Stimulated activated naive B cell treated with anti-CD40 and anti-IgM and Interleukin-4, amounts not matched to agents 10 μg/mL and 1 μg/mL and 100 μg/mL, for 72 hours (primary cell): ENCODE data around the gene DOCK4.

Experiments
- ATAC-seq, 2 donors: fragments of 150-1000 bp; cut with Tn5 transposase; replicated peaks; 2 replicates each; pipeline ENCODE4 v1.10.0; 2021; ENCODE audit warnings: moderate library complexity in 1 of 2
- DNase-seq: peaks from one replicate; pipeline ENCODE4 v3.0.0; 2021
- H3K27ac Mint-ChIP-seq: one replicate; pipeline ENCODE4 v1.8.0; 2022; ENCODE audit warnings: mild to moderate bottlenecking, mixed read lengths
- H3K27me3 Mint-ChIP-seq, 2 donors: one replicate each; pipeline ENCODE4 v1.8.0; 2022; ENCODE audit warnings: mixed read lengths in 2 of 2
- H3K36me3 Mint-ChIP-seq, 2 donors: one replicate each; pipeline ENCODE4 v1.8.0; 2022; ENCODE audit warnings: mixed read lengths in 2 of 2, mild to moderate bottlenecking in 1 of 2
- H3K4me1 Mint-ChIP-seq, 2 donors: one replicate each; pipeline ENCODE4 v1.8.0; 2022; ENCODE audit warnings: mixed read lengths in 2 of 2, mild to moderate bottlenecking in 1 of 2
- H3K4me3 Mint-ChIP-seq, 2 donors: one replicate each; pipeline ENCODE4 v1.8.0; 2022; ENCODE audit warnings: mild to moderate bottlenecking in 2 of 2, mixed read lengths in 2 of 2, moderate library complexity in 1 of 2
- H3K9me3 Mint-ChIP-seq, 2 donors: one replicate each; pipeline ENCODE4 v1.8.0; 2022; ENCODE audit warnings: mixed read lengths in 2 of 2, mild to moderate bottlenecking in 1 of 2

The DOCK4 gene

DNA sequence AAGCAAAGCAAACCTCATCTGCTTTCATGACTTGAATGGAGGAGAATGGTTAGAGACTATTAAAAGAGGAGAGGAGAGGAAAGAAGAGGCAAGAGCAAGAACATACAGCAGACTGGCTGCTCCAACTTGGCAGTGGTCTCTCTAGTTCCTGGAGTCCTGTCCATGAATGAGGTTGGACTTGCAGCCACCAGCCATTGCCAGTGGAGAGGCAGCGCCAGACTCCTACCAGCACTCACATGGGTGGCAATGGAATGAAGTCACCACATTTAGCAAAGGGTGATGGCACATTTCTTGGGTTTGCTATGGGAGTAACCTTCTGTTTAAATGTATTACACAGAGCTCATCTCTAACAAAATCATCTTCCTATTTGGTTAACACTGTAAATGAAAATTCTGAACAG lies 386.1 kb downstream of the DOCK4 start:
- no peak for ATAC-seq
- Mint-ChIP-seq H3K4me1 (no peaks in the 10 kb centered on the region), H3K27ac (no peak overlapping the region), H3K27me3 (no peaks in the 10 kb centered on the region), H3K9me3 (no peaks in the 10 kb centered on the region), H3K4me3 (no peak overlapping the region), H3K36me3 (no peaks in the 10 kb centered on the region)
- no peak for DNase-seq

DNA sequence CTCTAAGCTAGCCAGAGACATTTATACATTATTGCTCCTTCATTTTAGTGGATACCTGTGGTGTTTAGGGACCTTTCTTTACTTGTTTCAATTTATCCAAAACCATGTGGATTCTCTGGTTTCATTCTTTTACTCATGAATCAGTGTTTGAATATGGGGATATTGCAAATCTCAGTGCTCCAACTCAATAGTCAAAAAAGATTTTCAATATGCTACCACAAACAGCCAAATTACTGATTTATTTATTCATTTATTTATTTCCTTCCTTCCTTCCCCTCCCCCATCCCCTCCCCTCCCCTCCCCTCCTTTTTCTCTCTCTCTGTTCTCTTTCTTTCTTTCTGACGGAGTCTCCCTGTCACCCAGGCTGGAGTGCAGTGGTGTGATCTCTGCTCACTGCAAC lies 390.8 kb downstream of the DOCK4 start:
- no peaks in the 10 kb centered on the region for H3K27me3 Mint-ChIP-seq
- H3K27ac Mint-ChIP-seq = no peak overlapping the region

DNA sequence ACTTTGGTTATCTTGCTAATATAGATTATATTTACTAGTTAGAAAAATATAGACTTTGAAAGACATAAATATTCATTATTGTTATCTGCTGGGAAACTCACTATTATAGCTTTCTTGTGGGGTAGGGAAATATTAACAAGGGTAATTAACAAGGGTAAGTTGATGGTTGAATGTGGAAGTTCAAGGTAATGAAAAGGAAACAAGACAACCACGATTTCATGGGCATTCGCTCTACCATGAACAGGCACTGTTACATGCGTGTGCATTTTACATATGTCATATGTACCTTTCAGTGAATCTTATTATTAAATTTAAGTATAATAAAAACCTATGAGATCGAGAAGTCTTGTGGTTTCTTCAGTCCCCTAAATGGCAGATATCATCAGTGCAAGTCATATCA lies 392.9 kb downstream of the DOCK4 start:
- no peaks in the 10 kb centered on the region for H3K4me1 Mint-ChIP-seq
- no peak for ATAC-seq
- no peak overlapping the region for H3K27ac Mint-ChIP-seq

More for the DNA sequence above, 390.8 kb downstream of the DOCK4 start:
- no peaks in the 10 kb centered on the region for H3K36me3 Mint-ChIP-seq
- ATAC-seq (no peak), DNase-seq (no peak)
- H3K4me3 Mint-ChIP-seq = no peak overlapping the region
- H3K4me1 Mint-ChIP-seq = no peaks in the 10 kb centered on the region
- H3K9me3 Mint-ChIP-seq = no peaks in the 10 kb centered on the region

DNA sequence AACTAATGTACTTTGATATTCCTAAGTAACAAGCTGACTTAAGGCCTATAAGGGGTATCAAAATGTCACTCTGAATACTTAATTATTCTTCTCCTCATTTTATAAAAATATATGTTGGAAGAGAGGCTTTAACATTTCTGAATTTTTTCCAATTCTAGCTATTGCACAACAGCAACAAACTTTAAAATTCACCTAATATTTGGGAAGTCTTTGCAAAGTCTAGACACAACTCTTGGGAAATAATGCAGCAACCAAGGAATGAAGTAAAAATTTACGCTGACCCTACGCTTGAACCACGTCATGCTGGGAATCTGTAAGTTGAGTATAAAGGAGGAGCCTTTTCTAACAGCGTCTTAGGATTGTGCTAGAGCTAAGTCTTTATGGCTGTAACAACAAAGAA lies 400.0 kb downstream of the DOCK4 start:
- H3K27ac Mint-ChIP-seq = no peak overlapping the region
- DNase-seq (no peak), ATAC-seq (no peak)
- H3K4me1 Mint-ChIP-seq = no peaks in the 10 kb centered on the region
- H3K36me3 Mint-ChIP-seq = peaks cover 0 to 1% of the 10 kb centered on the region in 2 donors
- H3K9me3 Mint-ChIP-seq = peaks cover 4 to 10% of the 10 kb centered on the region in 2 donors
- no peaks in the 10 kb centered on the region for H3K27me3 Mint-ChIP-seq
- no peak overlapping the region for H3K4me3 Mint-ChIP-seq

More for the DNA sequence above, 392.9 kb downstream of the DOCK4 start:
- Mint-ChIP-seq H3K4me3 (no peak overlapping the region), H3K36me3 (no peaks in the 10 kb centered on the region), H3K9me3 (no peaks in the 10 kb centered on the region), H3K27me3 (no peaks in the 10 kb centered on the region)
- DNase-seq = no peak

DNA sequence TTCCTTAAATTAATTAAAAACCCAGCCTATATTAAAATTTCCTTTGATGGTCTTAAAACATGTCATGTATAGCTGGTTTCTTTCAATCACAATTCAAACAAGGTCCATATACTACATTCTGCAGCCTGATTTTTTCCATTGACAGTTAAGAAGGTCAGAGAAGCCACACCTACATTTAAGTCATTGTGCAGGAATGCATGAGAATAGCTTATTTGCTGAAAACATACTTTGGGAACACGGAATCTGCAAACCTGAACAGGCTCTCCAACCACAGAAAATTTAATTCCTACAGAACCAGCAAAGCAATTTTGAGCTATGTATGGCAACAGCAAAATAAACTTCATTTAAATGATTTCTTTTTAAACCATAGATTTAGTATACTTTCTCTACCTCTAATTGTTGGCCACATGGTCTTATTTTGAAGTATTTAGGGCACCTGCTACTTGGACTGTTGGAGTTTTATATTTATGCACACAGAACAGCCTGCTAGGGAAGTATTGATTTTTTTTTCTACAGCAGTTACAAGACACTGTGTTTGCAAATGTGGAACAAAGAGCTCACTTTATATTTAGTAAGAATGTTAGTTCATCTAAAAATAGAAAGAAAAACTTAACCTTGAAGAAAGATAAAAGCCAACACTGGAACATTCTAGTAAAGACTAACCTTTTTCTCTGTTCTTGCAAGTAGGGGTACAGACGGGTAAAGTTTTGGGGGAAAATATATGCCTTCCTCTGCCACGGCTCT lies 403.0 kb downstream of the DOCK4 start:
- no peak overlapping the region for H3K27ac Mint-ChIP-seq
- H3K36me3 Mint-ChIP-seq = peaks cover 0 to 4% of the 10 kb centered on the region in 2 donors
- ATAC-seq (no peak), DNase-seq (no peak)
- H3K4me1 Mint-ChIP-seq = no peaks in the 10 kb centered on the region
- no peaks in the 10 kb centered on the region for H3K27me3 Mint-ChIP-seq
- no peak overlapping the region for H3K4me3 Mint-ChIP-seq
- H3K9me3 Mint-ChIP-seq = peaks cover 15 to 26% of the 10 kb centered on the region in 2 donors

DNA sequence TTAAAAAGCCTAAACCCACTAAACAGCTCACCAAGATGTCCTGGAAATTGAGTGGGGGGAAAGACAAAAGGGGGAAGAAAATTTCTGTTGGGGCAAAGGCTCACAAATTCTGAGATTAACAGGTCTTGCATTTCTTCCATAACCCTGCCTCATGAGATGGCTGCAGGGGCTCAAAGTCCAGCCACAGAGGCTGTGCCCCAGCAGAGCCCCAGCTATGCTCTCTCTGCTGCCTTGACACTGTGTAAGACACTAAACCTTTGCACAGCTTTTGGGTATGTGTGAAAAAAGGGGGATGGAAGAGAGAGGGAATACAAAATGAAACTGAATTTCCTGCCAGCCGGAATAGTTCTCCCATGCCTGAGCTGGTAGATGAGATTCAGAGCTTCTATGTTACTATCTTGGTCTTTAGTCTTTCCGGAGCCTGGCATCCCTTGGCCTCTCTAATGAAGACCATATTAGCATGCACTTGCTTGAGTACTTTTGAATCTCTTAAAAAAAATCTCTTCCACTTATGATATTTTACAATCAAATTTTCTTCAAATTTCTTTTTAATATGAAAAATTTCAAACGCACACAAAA lies 403.9 kb downstream of the DOCK4 start:
- no peaks in the 10 kb centered on the region for H3K27me3 Mint-ChIP-seq
- no peak overlapping the region for H3K4me3 Mint-ChIP-seq
- ATAC-seq (no peak), DNase-seq (no peak)
- H3K27ac Mint-ChIP-seq = no peak overlapping the region
- H3K4me1 Mint-ChIP-seq = no peaks in the 10 kb centered on the region
- peaks cover 0 to 4% of the 10 kb centered on the region in 2 donors for H3K36me3 Mint-ChIP-seq
- H3K9me3 Mint-ChIP-seq = peaks cover 15 to 31% of the 10 kb centered on the region in 2 donors

DNA sequence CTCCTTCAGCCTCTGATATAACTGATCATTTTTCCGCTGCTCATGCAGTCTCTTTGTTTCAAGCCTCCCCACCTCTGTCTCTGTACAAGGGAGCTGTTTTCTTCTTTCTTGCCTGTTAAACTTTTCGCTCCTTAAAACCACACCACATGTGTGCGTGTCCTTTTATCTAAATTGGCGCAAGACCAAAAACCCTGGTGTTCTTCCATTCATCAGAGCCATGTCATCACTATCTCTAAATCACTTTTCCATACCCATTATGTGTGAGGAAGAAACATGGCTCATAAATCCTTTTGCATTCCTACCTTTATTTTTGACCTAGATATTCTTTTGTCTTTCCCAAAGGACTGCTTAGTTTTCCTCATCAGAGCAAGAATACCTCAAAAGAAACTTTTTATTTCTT lies 404.9 kb downstream of the DOCK4 start:
- ATAC-seq (no peak), DNase-seq (no peak)
- Mint-ChIP-seq H3K4me3 (no peak overlapping the region), H3K27ac (no peak overlapping the region), H3K4me1 (no peaks in the 10 kb centered on the region), H3K27me3 (no peaks in the 10 kb centered on the region), H3K9me3 (peaks cover 20 to 36% of the 10 kb centered on the region in 2 donors), H3K36me3 (peaks cover 0 to 4% of the 10 kb centered on the region in 2 donors)

DNA sequence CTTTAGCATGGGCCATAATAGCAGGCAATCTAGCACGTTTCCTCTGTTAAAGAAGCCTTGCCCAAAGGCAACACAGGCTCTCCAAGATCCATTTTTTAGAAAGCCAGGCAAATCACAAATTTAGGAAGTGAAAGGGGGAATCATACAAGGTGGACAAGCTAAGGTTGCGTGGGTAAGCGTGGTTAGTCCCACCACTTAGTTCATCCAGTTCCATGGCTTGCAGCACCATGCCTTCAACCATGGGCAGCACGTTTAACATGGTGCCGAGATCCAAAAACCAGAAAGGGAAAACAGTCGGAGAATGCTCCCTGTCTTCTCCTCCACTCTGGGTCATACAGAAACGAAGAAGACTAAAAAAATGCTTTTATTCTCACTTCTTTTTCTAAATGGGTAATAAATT lies 409.5 kb downstream of the DOCK4 start:
- ATAC-seq = no peak
- Mint-ChIP-seq H3K27ac (no peak overlapping the region), H3K4me1 (no peaks in the 10 kb centered on the region), H3K36me3 (peaks cover 0 to 4% of the 10 kb centered on the region in 2 donors), H3K4me3 (no peak overlapping the region), H3K27me3 (no peaks in the 10 kb centered on the region), H3K9me3 (peaks cover 39 to 56% of the 10 kb centered on the region in 2 donors)
- DNase-seq = peak; percentile 13

DNA sequence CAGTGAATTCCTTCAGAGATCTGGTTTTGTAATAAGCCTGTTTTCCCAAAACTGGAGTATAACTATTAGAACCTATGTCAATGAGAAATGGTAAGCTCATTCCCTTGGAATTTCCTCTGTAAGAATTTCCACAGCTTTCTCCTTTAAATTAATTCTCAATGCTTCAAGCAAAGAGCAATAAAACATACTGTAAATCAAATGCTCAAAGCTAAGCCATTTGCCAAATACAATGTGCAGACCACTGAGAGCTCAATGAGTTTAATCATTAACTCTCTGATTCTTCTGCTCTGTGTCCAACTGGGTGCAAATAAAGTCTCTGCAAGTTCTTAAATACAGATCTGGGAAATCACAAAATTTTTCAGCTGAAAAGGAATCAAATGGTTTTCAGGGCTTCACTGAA lies 416.3 kb downstream of the DOCK4 start:
- no peaks in the 10 kb centered on the region for H3K27me3 Mint-ChIP-seq

DNA sequence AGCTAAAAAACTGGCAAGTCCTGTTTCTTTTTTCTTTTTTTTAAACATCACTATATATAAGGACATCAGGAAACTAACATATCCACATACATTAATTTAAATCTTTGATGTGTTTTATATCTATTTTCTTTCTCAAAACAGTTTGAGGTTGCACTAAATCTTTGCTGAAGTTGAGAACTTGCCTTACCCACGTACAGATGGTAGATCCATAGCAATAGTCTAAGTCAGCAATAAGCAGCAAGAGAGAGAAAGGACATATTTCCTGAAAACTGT lies 417.2 kb downstream of the DOCK4 start:
- H3K27me3 Mint-ChIP-seq = peaks cover 0 to 4% of the 10 kb centered on the region in 2 donors
- ATAC-seq (no peak), DNase-seq (no peak)
- H3K4me3 Mint-ChIP-seq = no peak overlapping the region
- no peak overlapping the region for H3K27ac Mint-ChIP-seq
- no peaks in the 10 kb centered on the region for H3K4me1 Mint-ChIP-seq
- H3K36me3 Mint-ChIP-seq = no peaks in the 10 kb centered on the region
- peaks cover 7 to 13% of the 10 kb centered on the region in 2 donors for H3K9me3 Mint-ChIP-seq

More for the DNA sequence above, 416.3 kb downstream of the DOCK4 start:
- H3K4me3 Mint-ChIP-seq = no peak overlapping the region
- ATAC-seq (no peak), DNase-seq (no peak)
- H3K9me3 Mint-ChIP-seq = peaks cover 16 to 20% of the 10 kb centered on the region in 2 donors
- no peaks in the 10 kb centered on the region for H3K4me1 Mint-ChIP-seq
- no peak overlapping the region for H3K27ac Mint-ChIP-seq
- H3K36me3 Mint-ChIP-seq = no peaks in the 10 kb centered on the region

DNA sequence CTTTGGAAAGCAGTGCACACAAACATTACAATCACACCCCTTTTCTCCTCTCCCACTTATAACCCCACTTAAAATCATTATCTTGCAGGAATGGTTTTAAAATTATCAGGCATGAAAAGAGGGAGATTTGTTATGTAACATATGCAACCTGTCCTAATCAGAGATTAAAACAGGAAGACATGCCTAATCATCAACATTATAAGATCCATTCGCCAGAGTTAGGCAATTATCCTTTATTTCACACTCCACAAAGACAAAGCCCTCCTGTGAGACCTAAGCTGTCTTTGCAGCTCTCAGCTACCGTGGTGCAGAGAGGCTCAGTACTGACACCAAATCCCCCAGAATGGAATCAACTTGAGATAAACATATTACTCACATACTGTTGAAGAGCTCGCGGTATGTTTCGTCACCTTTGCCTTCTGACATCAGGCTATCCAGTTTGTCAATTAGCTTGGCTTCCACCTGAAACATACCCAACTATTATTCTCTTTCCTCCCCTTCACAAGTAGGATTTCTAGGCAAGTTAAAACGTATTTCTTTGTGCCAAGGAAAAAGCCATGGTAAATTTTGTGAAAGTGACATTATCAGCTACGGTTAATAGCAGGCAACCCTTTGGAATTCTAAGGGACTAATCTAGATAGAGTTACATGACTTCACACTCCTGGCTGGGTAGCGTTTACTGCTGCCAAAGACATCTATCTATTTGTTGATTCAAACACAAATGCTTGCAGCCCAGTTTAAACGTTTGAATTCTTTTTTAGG lies 417.7 kb downstream of the DOCK4 start:
- DNase-seq = no peak
- no peak overlapping the region for H3K27ac Mint-ChIP-seq
- H3K9me3 Mint-ChIP-seq = peaks cover 3 to 10% of the 10 kb centered on the region in 2 donors
- H3K4me3 Mint-ChIP-seq = no peak overlapping the region
- no peak for ATAC-seq
- peaks cover 0 to 4% of the 10 kb centered on the region in 2 donors for H3K27me3 Mint-ChIP-seq
- no peaks in the 10 kb centered on the region for H3K36me3 Mint-ChIP-seq
- H3K4me1 Mint-ChIP-seq = no peaks in the 10 kb centered on the region

DNA sequence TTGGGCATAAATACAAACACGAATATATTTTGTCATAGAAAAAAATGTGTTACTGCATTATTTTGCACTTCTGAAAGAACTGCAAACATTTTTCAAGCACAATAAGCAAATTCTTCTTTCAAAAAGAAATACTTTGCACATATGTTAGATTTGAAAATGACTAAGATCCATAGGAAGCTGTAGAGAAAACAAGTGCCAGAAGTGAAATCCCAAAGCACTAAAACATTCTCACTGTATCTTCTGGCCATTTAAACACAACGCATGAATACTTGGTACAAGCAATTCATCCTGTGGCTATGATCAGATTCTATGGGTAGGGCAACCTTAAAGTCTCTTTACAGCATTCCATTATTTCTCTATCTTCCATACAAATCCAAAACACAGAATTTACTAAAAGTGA lies 418.5 kb downstream of the DOCK4 start:
- ATAC-seq (no peak), DNase-seq (no peak)
- Mint-ChIP-seq H3K27me3 (peaks cover 0 to 4% of the 10 kb centered on the region in 2 donors), H3K4me1 (no peaks in the 10 kb centered on the region), H3K27ac (no peak overlapping the region), H3K4me3 (no peak overlapping the region), H3K36me3 (no peaks in the 10 kb centered on the region), H3K9me3 (peaks cover 0 to 7% of the 10 kb centered on the region in 2 donors)

DNA sequence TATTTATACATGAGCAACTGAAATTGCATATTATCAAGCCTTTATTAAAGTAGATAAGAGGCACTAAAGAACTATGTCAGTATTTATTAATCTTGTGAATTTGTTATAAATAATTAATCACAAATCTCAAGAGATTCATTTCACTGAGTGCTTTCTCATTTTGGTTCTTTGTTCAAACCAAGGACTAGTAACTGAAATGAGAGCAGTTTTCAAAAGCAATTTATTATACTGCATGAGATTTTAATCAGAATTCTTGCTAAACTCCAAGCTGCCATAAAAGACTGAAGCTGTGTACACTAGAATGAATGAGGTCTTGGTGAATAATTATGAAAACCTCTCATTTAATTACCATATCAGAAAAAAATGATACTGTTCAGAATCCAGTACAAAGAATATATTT lies 419.1 kb downstream of the DOCK4 start:
- Mint-ChIP-seq H3K4me1 (no peaks in the 10 kb centered on the region), H3K27ac (no peak overlapping the region), H3K4me3 (no peak overlapping the region), H3K9me3 (peaks cover 0 to 3% of the 10 kb centered on the region in 2 donors), H3K36me3 (no peaks in the 10 kb centered on the region), H3K27me3 (peaks cover 0 to 4% of the 10 kb centered on the region in 2 donors)
- no peak for DNase-seq
- no peak for ATAC-seq

DNA sequence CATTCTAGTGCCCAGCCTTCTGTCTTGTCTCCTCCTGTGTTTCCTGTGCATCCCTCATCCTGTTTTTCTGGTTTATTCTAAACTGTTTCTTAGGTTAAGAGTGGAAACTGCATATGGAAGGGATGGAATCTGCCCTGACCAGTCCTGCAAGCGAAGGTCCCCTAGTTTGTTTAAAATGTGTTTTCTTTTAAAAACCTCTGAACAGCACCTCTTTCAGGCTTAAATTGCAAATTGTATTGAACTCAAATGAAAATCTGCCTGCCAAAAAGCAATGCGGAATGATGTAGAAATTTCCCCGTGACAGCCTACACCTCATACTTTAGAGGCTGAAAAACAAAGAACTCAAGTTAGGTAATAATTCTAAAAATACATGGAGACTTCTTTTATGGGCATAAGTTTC lies 421.1 kb downstream of the DOCK4 start:
- Mint-ChIP-seq H3K27me3 (peaks cover 4 to 8% of the 10 kb centered on the region in 2 donors), H3K27ac (no peak overlapping the region), H3K4me1 (no peaks in the 10 kb centered on the region), H3K4me3 (no peak overlapping the region), H3K9me3 (peaks cover 0 to 2% of the 10 kb centered on the region in 2 donors), H3K36me3 (no peaks in the 10 kb centered on the region)
- ATAC-seq (no peak), DNase-seq (no peak)

DNA sequence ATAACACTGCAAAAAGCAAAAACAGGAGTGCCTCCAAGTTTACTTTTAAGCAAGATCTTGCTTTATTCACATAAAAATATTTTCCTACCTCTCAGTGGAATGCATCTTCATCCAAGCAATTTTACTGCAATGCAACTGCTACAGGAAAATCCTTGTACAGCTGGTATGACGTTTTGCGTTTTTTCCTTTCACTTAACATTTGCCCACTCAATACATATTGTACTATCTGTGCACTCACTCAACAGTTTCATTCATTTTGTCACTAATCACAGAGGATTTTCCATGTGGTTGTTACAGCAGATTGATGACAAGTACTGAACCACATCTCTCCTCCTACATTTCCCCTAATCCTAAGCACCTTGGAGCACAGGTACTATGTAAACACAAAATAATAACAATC lies 421.9 kb downstream of the DOCK4 start:
- no peak overlapping the region for H3K27ac Mint-ChIP-seq
- peaks cover 0 to 2% of the 10 kb centered on the region in 2 donors for H3K9me3 Mint-ChIP-seq
- DNase-seq = no peak
- no peak for ATAC-seq
- no peaks in the 10 kb centered on the region for H3K36me3 Mint-ChIP-seq
- H3K27me3 Mint-ChIP-seq = peaks cover 4 to 14% of the 10 kb centered on the region in 2 donors
- H3K4me1 Mint-ChIP-seq = no peaks in the 10 kb centered on the region
- H3K4me3 Mint-ChIP-seq = no peak overlapping the region
